A673 (cell line): Measurements from ENCODE around the gene MTMR3. TPM values are rescaled to one million over a fixed set of nuclear protein-coding genes. Genes with fewer than 3 reads are reported as not detected.

Experiments used
- BruUV-seq: library from RNA; stranded (reverse); fragments of 400-500 nt; replicated peaks from 2 replicates; lab custom pipeline; 2021; lab: Mats Ljungman, UMichigan
- CTCF ChIA-PET: fragments of 300-600 bp; sonication (Branson Sonifier 250); formaldehyde crosslinking; loops from one replicate; lab custom pipeline; 2022; ENCODE audit warnings: antibody characterized with exemption; lab: Charles Lee
- POLR2A ChIA-PET: fragments of 300-600 bp; sonication (Branson Sonifier 250); formaldehyde crosslinking; loops from one replicate; lab custom pipeline; 2022; ENCODE audit warnings: antibody characterized with exemption; ENCODE audit not compliant: low non-redundant PET; lab: Charles Lee
- DNase-seq: peaks from one replicate; pipeline ENCODE4 v3.0.0-alpha.2; 2015; ENCODE audit warnings: low spot score
- H3K27ac ChIP-seq: fragments of 200-600 bp; sonication (generic); 2 replicates; pipeline ENCODE4 v1.5.1; 2016; ENCODE audit warnings: mixed run types, low read depth, mild to moderate bottlenecking, mixed read lengths, antibody characterized with exemption, low read length; ENCODE audit not compliant: poor library complexity, severe bottlenecking
- H3K27me3 ChIP-seq: fragments of 200-600 bp; sonication (generic); replicated peaks from 2 replicates; pipeline ENCODE4 v1.6.1; 2017; ENCODE audit warnings: mixed run types, low read depth, mild to moderate bottlenecking, mixed read lengths, antibody characterized with exemption, low read length; ENCODE audit not compliant: insufficient read depth, poor library complexity
- H3K36me3 ChIP-seq: fragments of 200-600 bp; sonication (generic); 2 replicates; pipeline ENCODE4 v1.6.1; 2016; ENCODE audit warnings: mixed run types, mild to moderate bottlenecking, mixed read lengths, antibody characterized with exemption, low read length; ENCODE audit not compliant: insufficient read depth, poor library complexity, severe bottlenecking
- H3K4me1 ChIP-seq: fragments of 200-600 bp; sonication (generic); 2 replicates; pipeline ENCODE4 v1.6.1; 2017; ENCODE audit warnings: mixed run types, mild to moderate bottlenecking, mixed read lengths, antibody characterized with exemption, low read length; ENCODE audit not compliant: insufficient read depth, poor library complexity, severe bottlenecking
- H3K4me3 ChIP-seq: fragments of 200-600 bp; sonication (generic); 2 replicates; pipeline ENCODE4 v1.5.1; 2016; ENCODE audit warnings: low read depth, mixed run types, mild to moderate bottlenecking, mixed read lengths, low read length; ENCODE audit not compliant: poor library complexity, severe bottlenecking
- H3K9me3 ChIP-seq: fragments of 200-600 bp; sonication (generic); 2 replicates; pipeline ENCODE4 v1.6.1; 2016; ENCODE audit warnings: mixed run types, low read depth, mild to moderate bottlenecking, mixed read lengths, antibody characterized with exemption, low read length; ENCODE audit not compliant: poor library complexity, severe bottlenecking
- EZH2 ChIP-seq: fragments of 200-600 bp; sonication (generic); IDR thresholded peaks from 2 replicates; pipeline ENCODE4 v1.6.1; 2017; ENCODE audit warnings: borderline replicate concordance, low read depth, mild to moderate bottlenecking, mixed read lengths, antibody characterized with exemption, low read length; ENCODE audit not compliant: poor library complexity, severe bottlenecking
- intact Hi-C: fragments of 100-400 bp; cut with micrococcal nuclease; formaldehyde crosslinking; loops from one replicate; pipeline ENCODE4 v1.10.0; 2022; ENCODE audit not compliant: unreplicated experiment
- total RNA-seq: library from RNA; stranded (reverse); gene quantifications from 2 replicates; pipeline ENCODE4 v1.2.3, GENCODE V29; 2021
- TF ChIP-seq, protein P1 (sequence below): fragments of 300-800, 200-600 bp; sonication (generic); conservative IDR thresholded peaks from 2 replicates; pipeline ENCODE4 v1.5.1; 2017; ENCODE audit warnings: low read depth, mild to moderate bottlenecking, antibody characterized with exemption, low read length, moderate library complexity, mixed read lengths

The MTMR3 gene
- total RNA-seq, 1 experiment from 2014 or later, result 25.0 TPM

DNA sequence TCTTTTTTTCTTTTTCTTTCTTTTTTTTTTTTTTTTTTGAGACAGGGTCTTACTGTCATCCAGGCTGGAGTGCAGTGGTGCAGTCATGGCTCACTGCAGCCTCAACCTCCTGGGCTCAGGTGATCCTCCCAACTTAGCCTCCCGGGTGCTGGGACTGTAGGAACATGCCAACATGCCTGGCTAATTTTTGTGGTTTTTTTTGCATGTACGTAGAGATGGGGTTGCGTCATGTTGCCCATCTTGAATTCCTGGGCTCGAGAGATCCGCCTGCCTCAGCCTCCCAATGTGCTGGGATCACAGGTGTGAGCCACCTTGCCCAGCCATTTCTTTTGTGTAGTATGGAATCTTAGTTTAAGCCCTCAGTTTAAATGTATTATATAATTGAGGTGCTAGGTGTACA, 20.4 kb downstream of the MTMR3 start:
- TF ChIP-seq, protein P1, sequence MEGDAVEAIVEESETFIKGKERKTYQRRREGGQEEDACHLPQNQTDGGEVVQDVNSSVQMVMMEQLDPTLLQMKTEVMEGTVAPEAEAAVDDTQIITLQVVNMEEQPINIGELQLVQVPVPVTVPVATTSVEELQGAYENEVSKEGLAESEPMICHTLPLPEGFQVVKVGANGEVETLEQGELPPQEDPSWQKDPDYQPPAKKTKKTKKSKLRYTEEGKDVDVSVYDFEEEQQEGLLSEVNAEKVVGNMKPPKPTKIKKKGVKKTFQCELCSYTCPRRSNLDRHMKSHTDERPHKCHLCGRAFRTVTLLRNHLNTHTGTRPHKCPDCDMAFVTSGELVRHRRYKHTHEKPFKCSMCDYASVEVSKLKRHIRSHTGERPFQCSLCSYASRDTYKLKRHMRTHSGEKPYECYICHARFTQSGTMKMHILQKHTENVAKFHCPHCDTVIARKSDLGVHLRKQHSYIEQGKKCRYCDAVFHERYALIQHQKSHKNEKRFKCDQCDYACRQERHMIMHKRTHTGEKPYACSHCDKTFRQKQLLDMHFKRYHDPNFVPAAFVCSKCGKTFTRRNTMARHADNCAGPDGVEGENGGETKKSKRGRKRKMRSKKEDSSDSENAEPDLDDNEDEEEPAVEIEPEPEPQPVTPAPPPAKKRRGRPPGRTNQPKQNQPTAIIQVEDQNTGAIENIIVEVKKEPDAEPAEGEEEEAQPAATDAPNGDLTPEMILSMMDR, result no peak
- TF ChIP-seq EZH2, result no peak

DNA sequence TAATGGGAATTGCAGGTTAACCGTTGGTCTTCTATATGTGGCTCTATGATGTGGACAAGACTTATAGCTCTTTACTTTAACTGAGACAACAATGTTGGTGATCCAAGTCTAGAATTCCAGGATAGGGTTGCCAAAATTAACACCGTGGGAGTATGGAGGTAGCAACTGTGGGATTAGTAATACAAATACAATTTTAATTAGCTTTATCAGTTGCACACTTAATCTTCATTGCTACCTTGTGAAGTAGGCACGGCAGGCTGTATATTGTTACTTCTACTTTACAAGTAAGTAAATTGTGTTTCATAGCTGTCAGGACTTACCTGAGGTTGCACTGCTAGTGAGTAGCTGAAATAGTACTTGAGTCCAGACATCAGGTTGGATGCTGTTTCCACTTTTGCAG, 21.0 kb downstream of the MTMR3 start:
- no peak for DNase-seq

More for the DNA sequence above, 20.4 kb downstream of the MTMR3 start:
- Histone ChIP-seq H3K4me3 (no peak overlapping the region), H3K4me1 (peaks cover 25% of the 10 kb centered on the region), H3K27ac (no peak overlapping the region), H3K9me3 (no peaks in the 10 kb centered on the region), H3K36me3 (no peaks in the 10 kb centered on the region), H3K27me3 (no peaks in the 10 kb centered on the region)
- intact Hi-C loops, result no loop called here
- ChIA-PET POLR2A (no interaction called here), CTCF (no interaction called here)
- no TSS peak for BruUV-seq
- no peak for DNase-seq

DNA sequence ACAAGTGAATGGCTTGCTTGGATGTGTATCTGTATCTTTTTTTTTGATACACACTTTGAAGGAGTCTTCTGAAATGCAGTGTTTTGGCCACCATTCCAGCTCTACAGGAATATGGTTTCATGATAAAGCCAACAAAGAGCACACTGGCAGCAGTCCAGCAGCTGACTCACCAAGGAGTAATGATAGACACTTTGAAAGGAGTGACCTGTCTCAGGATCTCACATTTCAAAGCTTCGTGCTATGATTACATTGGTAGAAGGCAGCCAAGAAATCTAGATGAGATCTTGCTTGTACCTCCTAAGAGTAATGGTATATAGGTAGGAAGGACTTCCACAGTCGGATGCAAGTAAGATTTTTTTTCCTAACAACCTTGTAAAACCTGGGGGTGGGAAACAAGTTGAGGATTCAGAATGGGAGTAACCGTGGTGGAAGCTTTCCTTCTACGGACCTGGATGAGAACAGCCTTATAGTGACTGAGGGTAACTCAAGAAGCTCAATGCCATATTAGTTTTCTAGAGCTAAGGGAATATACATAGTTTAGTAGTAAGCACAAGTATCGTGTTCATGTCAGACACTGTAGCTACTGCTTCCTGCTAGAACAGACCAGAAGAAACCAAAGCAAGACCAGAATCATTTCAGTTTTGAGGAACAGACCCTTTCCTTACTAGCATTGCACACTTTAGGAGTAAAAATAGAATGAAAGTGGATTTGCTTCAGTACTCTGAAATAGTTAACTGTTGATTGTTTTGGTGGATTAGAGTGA, 25.0 kb downstream of the MTMR3 start:
- DNase-seq, result peak; percentile 91

More for the DNA sequence above, 21.0 kb downstream of the MTMR3 start:
- Histone ChIP-seq H3K27me3 (no peaks in the 10 kb centered on the region), H3K9me3 (no peaks in the 10 kb centered on the region), H3K4me1 (peaks cover 29% of the 10 kb centered on the region), H3K4me3 (no peak overlapping the region), H3K27ac (no peak overlapping the region), H3K36me3 (no peaks in the 10 kb centered on the region)
- intact Hi-C loops, result no loop called here
- TF ChIP-seq EZH2, result no peak
- TF ChIP-seq, protein P1, result no peak
- ChIA-PET POLR2A (no interaction called here), CTCF (no interaction called here)
- no TSS peak for BruUV-seq

More for the DNA sequence above, 25.0 kb downstream of the MTMR3 start:
- no peaks in the 10 kb centered on the region for H3K9me3 ChIP-seq
- CTCF ChIA-PET, result no interaction called here
- no peaks in the 10 kb centered on the region for H3K36me3 ChIP-seq
- no peak overlapping the region for H3K4me3 ChIP-seq
- TF ChIP-seq, protein P1, result no peak
- no peak for TF ChIP-seq EZH2
- no peaks in the 10 kb centered on the region for H3K27me3 ChIP-seq
- H3K4me1 ChIP-seq, result peaks cover 29% of the 10 kb centered on the region
- BruUV-seq, result no TSS peak
- POLR2A ChIA-PET, result no interaction called here
- intact Hi-C loops, result no loop called here
- H3K27ac ChIP-seq, result peak overlapping the region; percentile 23
